Coronary artery (tissue), 2 donors: Measurements from ENCODE around the gene IL2RA.
"Not testable (repeated sequence)": the region's sequence is repeated elsewhere in the genome, so short reads cannot be mapped to it uniquely, and the experiment has no call there.

ENCODE experiments used
- DNase-seq: peaks from one replicate; pipeline ENCODE4 v3.0.0-alpha.2; 2017; ENCODE audit warnings: low spot score
- H3K27ac ChIP-seq, 2 donors: fragments of 200-600 bp; sonication (generic); one replicate each; pipeline ENCODE4 v1.5.1; 2016 to 2019
- H3K4me3 ChIP-seq: fragments of 200-600 bp; sonication (generic); 2 replicates; pipeline ENCODE4 v1.5.1; 2016; ENCODE audit warnings: mild to moderate bottlenecking, moderate library complexity
- TF ChIP-seq, protein P1 (sequence below): fragments of 200-600 bp; sonication (generic); IDR thresholded peaks from one replicate; pipeline ENCODE4 v1.5.1; 2019; ENCODE audit warnings: antibody characterized with exemption

Gene IL2RA

DNA sequence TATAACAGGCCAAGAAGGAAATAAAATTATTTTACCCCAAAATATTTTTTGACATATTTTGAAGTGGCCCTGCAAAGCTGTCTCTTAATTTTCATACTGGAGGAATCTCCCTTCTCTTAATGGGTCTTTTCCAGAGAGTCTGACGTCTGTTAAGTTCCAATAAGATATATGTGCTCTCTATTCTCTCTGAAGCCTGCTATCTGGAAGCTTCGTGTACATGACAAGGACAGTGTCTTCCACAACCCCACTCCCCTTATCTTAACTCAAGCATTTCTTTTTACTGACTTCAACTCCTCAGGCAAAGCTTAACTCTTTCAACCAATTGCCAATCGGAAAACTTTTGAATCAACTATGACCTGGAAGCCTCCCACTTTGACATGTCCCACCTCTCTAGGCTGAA, 55.6 kb downstream of the IL2RA start:
- Histone ChIP-seq H3K4me3 (no peak overlapping the region), H3K27ac (no peak overlapping the region)
- DNase-seq: no peak
- TF ChIP-seq, protein P1, sequence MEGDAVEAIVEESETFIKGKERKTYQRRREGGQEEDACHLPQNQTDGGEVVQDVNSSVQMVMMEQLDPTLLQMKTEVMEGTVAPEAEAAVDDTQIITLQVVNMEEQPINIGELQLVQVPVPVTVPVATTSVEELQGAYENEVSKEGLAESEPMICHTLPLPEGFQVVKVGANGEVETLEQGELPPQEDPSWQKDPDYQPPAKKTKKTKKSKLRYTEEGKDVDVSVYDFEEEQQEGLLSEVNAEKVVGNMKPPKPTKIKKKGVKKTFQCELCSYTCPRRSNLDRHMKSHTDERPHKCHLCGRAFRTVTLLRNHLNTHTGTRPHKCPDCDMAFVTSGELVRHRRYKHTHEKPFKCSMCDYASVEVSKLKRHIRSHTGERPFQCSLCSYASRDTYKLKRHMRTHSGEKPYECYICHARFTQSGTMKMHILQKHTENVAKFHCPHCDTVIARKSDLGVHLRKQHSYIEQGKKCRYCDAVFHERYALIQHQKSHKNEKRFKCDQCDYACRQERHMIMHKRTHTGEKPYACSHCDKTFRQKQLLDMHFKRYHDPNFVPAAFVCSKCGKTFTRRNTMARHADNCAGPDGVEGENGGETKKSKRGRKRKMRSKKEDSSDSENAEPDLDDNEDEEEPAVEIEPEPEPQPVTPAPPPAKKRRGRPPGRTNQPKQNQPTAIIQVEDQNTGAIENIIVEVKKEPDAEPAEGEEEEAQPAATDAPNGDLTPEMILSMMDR: no peak

GRCh38 chr10:6005856-6006395, 56.2 kb downstream of the IL2RA start:
- H3K4me3 ChIP-seq: no peak overlapping the region
- H3K27ac ChIP-seq: no peak overlapping the region
- DNase-seq: no peak
- TF ChIP-seq, protein P1: no peak

GRCh38 chr10:6005161-6005804, 56.9 kb downstream of the IL2RA start:
- DNase-seq, H3K27ac ChIP-seq, H3K4me3 ChIP-seq: not testable (repeated sequence)

DNA sequence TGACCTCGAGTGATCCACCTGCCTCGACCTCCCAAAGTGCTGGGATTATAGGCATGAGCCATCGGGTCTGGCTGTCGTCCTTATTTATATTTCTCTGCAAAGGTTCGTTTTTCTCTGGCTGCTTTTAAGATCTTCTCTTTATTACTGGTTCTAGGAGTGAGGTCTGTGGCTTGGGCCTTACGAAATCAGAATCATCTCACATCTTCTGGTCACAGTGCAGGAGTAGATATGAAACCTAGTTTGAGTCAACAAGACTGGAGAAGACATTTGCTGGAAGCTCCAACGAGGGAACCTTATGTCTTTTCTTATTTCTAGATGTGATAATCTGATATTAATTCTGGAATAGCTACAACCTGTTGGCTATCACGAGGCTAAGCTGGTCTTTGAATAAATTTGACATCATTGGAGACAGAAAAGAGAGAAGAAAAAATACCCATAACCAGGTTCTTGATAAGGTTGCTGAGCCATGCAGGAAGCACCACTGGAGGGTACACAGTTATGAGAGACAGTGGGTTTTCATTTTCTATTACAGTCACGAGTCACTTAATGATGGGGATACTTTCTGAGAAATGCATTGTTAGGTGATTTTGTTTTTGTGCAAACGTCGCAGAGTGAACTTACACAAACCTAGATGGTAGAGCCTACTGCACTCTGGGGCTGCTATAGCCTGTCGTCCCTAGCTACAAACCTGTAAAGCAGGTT, 59.2 kb downstream of the IL2RA start:
- Histone ChIP-seq H3K27ac (no peak overlapping the region), H3K4me3 (no peak overlapping the region)
- no peak for DNase-seq
- TF ChIP-seq, protein P1: no peak

DNA sequence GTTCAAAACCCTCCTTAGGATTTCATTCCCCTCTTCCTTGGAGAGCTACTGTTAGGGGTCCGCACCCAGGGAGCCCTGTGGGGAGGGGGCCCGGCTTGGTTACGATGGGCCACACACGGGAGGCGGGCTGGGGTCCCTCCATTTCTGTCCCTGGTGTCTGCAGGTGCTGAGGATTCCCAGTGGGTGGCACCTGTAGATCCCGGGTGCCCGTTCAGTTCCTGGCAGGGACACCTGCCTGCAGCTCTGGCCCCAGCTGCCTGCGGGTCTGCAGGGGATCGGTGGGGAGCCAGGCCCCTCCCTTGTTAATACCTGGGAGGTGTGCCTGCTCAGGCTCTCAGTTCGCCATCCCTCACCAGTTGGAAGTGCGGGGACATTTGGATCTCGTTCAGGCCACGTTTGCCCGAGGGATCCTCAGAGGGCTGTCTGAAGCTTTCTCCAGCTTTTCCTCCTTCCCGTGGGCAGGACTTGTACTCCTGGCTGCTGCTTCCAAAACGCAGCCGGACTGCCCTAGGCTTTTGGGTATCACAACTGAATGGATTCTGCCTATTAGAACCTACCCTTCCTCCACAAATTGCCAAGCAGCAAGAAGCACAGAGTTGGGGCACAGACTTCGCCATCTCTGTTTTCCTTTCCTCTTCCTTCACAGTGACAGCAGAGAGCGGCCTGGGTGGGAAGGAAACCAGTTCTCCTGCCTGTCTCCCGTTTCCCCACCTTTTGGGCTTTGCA, 62.6 kb downstream of the IL2RA start:
- no peak overlapping the region for H3K4me3 ChIP-seq
- H3K27ac ChIP-seq: no peak overlapping the region
- no peak for DNase-seq
- TF ChIP-seq, protein P1: no peak

DNA sequence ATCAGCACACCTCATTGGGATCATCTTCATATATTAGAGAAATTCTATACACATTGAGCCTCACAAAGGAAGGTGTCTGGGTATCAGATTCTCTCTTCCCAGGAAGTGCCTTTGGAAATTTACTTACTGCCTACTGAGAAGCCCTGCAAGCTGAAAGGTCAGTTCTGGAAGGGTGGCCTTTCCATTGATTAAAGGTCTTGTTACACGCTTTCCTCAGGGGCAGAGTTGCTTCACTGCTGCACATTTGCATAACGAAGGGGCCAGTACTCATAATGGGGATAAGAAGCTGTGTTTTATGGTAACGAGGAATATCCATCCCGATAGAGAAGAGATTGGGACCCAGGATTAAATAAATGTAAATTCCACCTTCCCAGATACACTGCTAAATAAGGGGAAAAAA, 65.5 kb downstream of the IL2RA start:
- no peak overlapping the region for H3K4me3 ChIP-seq
- H3K27ac ChIP-seq: no peak overlapping the region
- TF ChIP-seq, protein P1: no peak
- DNase-seq: no peak

DNA sequence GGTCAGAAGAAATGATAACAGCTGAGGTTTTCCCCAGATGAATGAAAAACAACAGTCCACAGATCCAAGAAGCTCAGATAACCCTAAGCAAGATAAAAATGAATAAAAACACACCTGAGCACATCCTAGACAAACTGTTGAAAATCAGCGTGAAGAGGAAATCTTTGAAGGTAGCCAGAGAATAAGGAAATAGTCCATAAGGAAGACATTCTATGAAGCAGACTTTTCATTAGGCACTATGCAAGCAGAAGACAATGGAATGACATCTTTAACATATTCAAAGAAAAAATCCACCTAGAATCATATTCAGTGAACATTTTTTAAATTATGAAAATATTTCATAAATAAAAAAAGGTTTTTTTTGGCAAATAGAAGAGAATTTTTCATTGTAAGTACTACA, 69.8 kb downstream of the IL2RA start:
- TF ChIP-seq, protein P1: no peak
- H3K4me3 ChIP-seq: no peak overlapping the region
- no peak for DNase-seq
- no peak overlapping the region for H3K27ac ChIP-seq
